ENCODE results near the gene SLFN14. TPM values are rescaled to one million over a fixed set of nuclear protein-coding genes. Genes with fewer than 3 reads are reported as not detected.
"Not testable (repeated sequence)": the region's sequence is repeated elsewhere in the genome, so short reads cannot be mapped to it uniquely, and the experiment has no call there.

The SLFN14 gene
- total RNA-seq, 4 donors from 2014 or later, result 0.29 TPM; not detected in 3

DNA sequence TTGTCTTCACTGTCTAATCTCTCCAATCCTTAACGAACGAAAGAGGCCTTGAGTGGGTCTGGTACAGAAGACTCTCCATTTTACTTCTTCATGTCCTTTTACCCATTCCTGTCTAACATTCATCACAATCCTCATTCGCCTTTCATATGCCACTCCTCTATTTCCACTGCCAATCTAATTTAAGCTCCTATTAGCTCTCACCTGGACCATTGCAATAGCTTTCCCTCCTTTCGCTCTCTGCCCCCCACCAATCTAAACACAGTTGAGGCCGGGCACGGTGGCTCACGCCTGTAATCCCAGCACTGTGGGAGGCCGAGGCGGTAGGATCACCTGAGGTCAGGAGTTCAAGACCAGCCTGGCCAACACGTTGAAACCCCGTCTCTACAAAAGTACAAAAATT, 6.3 kb upstream of the SLFN14 start:
- no peak overlapping the region for H3K27ac ChIP-seq
- no peak overlapping the region for H3K4me3 ChIP-seq (replicated peaks in 1 of 3)
- intact Hi-C loops (cut with DNase I), result loop anchor here (10.0 kb wide), 1 partner anchor 322 kb away; the partner anchor contains the start of gene SLFN5
- DNase-seq, result no peak
- H3K4me1 ChIP-seq, result peaks cover 15 to 27% of the 10 kb centered on the region in 2 donors
- no peaks in the 10 kb centered on the region for H3K27me3 ChIP-seq
- 63 to 73% methylated on average over 11 of the region's 11 CpGs for WGBS, 2 donors
- no peaks in the 10 kb centered on the region for H3K9me3 ChIP-seq
- no peaks in the 10 kb centered on the region for H3K36me3 ChIP-seq
- TF ChIP-seq, protein P1, sequence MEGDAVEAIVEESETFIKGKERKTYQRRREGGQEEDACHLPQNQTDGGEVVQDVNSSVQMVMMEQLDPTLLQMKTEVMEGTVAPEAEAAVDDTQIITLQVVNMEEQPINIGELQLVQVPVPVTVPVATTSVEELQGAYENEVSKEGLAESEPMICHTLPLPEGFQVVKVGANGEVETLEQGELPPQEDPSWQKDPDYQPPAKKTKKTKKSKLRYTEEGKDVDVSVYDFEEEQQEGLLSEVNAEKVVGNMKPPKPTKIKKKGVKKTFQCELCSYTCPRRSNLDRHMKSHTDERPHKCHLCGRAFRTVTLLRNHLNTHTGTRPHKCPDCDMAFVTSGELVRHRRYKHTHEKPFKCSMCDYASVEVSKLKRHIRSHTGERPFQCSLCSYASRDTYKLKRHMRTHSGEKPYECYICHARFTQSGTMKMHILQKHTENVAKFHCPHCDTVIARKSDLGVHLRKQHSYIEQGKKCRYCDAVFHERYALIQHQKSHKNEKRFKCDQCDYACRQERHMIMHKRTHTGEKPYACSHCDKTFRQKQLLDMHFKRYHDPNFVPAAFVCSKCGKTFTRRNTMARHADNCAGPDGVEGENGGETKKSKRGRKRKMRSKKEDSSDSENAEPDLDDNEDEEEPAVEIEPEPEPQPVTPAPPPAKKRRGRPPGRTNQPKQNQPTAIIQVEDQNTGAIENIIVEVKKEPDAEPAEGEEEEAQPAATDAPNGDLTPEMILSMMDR (IDR thresholded peaks at IDR 0.05), result no peak
- TF ChIP-seq POLR2A (IDR thresholded peaks at IDR 0.05), result no peak

DNA sequence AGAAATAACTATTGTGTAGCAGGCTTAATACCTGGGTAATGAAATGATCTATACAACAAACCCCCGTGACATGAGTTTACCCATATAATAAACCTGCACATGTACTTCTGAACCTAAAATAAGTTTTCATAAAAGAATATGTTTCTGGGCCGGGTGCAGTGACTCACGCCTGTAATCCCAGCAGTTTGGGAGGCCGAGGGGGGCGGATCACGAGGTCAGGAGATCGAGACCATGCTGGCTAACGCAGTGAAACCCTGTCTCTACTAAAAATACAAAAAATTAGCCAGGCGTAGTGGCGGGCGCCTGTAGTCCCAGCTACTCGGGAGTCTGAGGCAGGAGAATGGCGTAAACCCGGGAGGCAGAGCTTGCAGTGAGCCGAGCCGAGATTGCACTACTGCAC, 2.6 kb upstream of the SLFN14 start:
- 84% methylated on average over 16 of the region's 16 CpGs for WGBS, 2 donors
- not testable (repeated sequence) for H3K9me3 ChIP-seq; H3K27ac ChIP-seq; H3K27me3 ChIP-seq; DNase-seq; H3K36me3 ChIP-seq; H3K4me3 ChIP-seq (replicated peaks in 1 of 3); H3K4me1 ChIP-seq
- intact Hi-C loops (cut with DNase I), result loop anchor here (10.0 kb wide), 1 partner anchor 318 kb away; the partner anchor contains the start of gene SLFN5

DNA sequence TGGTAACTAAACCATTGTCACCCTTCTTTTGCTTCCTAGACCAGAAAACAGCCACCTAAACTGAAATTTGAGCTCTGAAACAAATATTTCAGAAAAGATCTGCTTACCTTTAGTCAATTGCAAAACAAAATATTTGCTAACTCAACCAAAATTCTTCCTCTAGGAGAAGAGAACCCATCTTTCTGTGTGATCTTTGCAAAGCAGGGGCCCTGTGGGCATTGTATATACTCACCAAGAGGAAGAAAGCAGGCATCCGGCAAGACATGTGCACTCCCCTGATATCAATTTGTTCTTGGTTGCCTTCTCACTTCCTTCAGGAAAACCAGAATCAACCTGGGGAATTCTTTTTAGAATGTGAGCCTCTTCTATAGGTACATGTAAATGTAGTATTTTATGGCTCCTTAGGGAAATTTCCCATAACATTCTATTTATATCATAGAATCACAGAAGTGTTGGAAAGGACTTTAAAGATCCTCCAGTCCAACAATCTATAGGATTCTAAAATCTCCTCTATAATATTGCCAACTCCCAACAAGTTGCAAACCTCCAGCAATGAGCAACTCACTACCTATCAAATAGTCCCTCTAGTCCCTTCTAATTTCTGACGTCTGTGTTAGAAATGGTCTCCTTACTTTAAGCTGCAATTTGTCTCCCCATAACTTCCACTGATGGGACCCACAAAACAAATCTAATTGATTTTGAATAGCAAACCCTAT, 966 bp downstream of the SLFN14 start:
- 77 to 79% methylated on average over 2 of the region's 2 CpGs for whole genome bisulfite sequencing, 2 donors
- intact Hi-C loops (cut with DNase I), result loop anchor here (10.0 kb wide), 1 partner anchor 315 kb away; the partner anchor contains the start of gene SLFN5
- no peak overlapping the region for H3K4me3 ChIP-seq (replicated peaks in 1 of 3)
- DNase-seq, result no peak
- no peaks in the 10 kb centered on the region for H3K4me1 ChIP-seq
- no peaks in the 10 kb centered on the region for H3K27me3 ChIP-seq
- H3K9me3 ChIP-seq, result no peaks in the 10 kb centered on the region
- TF ChIP-seq POLR2A (IDR thresholded peaks at IDR 0.05), result no peak
- TF ChIP-seq, protein P1 (IDR thresholded peaks at IDR 0.05), result no peak
- H3K36me3 ChIP-seq, result no peaks in the 10 kb centered on the region
- H3K27ac ChIP-seq, result no peak overlapping the region

DNA sequence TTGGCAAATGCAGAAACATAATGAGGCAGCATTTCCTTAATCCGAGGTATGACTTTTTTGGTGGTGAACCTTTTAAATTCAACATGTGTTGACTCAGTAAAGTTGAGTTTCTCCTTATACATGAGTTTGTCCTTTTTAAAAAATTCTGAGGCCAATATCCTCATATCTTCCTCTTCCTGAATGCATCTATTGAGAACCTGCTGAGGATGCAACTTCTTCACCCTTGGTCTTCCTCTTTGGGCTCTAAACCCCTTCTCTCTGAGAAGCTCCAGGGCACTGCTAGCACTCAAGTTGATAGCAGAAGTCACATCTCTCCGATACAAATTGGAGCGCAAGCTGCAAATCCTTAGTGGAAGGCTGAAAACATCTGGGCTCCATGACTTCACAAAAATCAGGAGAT, 3.3 kb downstream of the SLFN14 start:
- Histone ChIP-seq H3K27me3 (no peaks in the 10 kb centered on the region), H3K4me3 (replicated peaks in 1 of 3) (no peak overlapping the region), H3K27ac (no peak overlapping the region), H3K9me3 (no peaks in the 10 kb centered on the region), H3K4me1 (no peaks in the 10 kb centered on the region), H3K36me3 (no peaks in the 10 kb centered on the region)
- WGBS, 2 donors, result 86 to 88% methylated on average over 3 of the region's 3 CpGs
- no peak for TF ChIP-seq POLR2A (IDR thresholded peaks at IDR 0.05)
- TF ChIP-seq, protein P1 (IDR thresholded peaks at IDR 0.05), result no peak
- intact Hi-C loops (cut with DNase I), result no loop called here
- DNase-seq, result no peak

- 84 to 93% methylated on average over 5 of the region's 5 CpGs for WGBS, 2 donors
- intact Hi-C loops (cut with DNase I), result no loop called here
- TF ChIP-seq, protein P1 (IDR thresholded peaks at IDR 0.05), result peak in 2 of 6 experiments; percentile 4 to 10
- TF ChIP-seq POLR2A (IDR thresholded peaks at IDR 0.05), result no peak
- Histone ChIP-seq H3K4me1 (no peaks in the 10 kb centered on the region), H3K36me3 (no peaks in the 10 kb centered on the region), H3K27ac (no peak overlapping the region), H3K4me3 (replicated peaks in 1 of 3) (no peak overlapping the region), H3K27me3 (no peaks in the 10 kb centered on the region), H3K9me3 (no peaks in the 10 kb centered on the region)
- no peak for DNase-seq
These were observed 4.9 kb downstream of the SLFN14 start for GRCh38 chr17:35555691-35556090.

Measured in thyroid gland (tissue), 4 donors.